ENCODE results near the gene TLX2.

DNA sequence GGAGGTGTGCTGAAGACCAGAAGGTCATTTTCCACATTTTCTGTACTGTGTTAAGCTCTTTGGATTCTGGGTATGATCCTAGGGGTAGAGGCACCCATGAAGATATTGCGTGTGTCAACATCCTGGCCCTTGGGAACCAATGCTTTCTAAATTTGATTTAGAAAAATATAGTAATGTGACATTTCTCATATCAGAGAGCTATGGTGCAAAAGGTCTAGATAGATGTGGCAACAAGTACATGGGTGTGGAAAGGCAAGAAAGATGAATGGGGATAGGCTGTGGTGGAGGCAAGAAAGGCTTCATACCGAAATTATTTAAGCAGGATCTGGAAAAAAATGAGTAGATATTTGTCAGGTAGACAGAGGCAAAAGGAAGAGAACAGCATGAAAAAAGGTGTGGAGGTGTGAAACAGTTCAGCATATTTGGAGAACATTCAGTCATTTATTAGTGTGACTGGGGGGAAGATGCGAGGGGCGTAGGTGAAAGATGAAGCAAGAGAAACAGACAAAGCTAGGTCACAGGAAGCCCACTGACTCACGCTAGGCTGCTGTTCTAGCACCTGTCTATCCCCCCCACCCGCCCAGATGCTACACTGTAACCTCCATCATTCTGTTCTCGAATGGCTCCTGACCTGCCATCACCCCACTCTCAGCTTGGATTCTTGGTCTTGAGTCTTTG is 52.0 kb downstream of the TLX2 start:
- TF ChIP-seq, protein P1, sequence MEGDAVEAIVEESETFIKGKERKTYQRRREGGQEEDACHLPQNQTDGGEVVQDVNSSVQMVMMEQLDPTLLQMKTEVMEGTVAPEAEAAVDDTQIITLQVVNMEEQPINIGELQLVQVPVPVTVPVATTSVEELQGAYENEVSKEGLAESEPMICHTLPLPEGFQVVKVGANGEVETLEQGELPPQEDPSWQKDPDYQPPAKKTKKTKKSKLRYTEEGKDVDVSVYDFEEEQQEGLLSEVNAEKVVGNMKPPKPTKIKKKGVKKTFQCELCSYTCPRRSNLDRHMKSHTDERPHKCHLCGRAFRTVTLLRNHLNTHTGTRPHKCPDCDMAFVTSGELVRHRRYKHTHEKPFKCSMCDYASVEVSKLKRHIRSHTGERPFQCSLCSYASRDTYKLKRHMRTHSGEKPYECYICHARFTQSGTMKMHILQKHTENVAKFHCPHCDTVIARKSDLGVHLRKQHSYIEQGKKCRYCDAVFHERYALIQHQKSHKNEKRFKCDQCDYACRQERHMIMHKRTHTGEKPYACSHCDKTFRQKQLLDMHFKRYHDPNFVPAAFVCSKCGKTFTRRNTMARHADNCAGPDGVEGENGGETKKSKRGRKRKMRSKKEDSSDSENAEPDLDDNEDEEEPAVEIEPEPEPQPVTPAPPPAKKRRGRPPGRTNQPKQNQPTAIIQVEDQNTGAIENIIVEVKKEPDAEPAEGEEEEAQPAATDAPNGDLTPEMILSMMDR (IDR thresholded peaks at IDR 0.05; ENCODE audit: borderline replicate concordance, extremely low read depth, low read length, poor library complexity, severe bottlenecking) = no peak
- TF ChIP-seq EZH2 (IDR thresholded peaks at IDR 0.05; ENCODE audit: borderline replicate concordance, low read depth, low read length, severe bottlenecking) = no peak
